Caco-2 (cell line): Measurements from ENCODE around the gene FBXW9. TPM values are rescaled to one million over a fixed set of nuclear protein-coding genes. Genes with fewer than 3 reads are reported as not detected.

Experiments
- Bru-seq: library from RNA; stranded (reverse); fragments of 400-500 nt; gene quantifications from one replicate; lab custom pipeline; 2021; lab: Mats Ljungman, UMichigan
- BruChase-seq, 2 experiments: library from RNA; stranded (reverse); fragments of 400-500 nt; gene quantifications; one replicate each; lab custom pipeline; 2021; lab: Mats Ljungman, UMichigan
- BruUV-seq: library from RNA; stranded (reverse); fragments of 400-500 nt; replicated peaks from 2 replicates; lab custom pipeline; 2021; lab: Mats Ljungman, UMichigan
- CTCF ChIA-PET: fragments of 300-600 bp; sonication (Branson Sonifier 250); formaldehyde crosslinking; loops from one replicate; lab custom pipeline; 2022; ENCODE audit warnings: antibody characterized with exemption; lab: Charles Lee
- POLR2A ChIA-PET: fragments of 300-600 bp; sonication (Branson Sonifier 250); formaldehyde crosslinking; loops from one replicate; lab custom pipeline; 2022; ENCODE audit warnings: antibody characterized with exemption; lab: Charles Lee
- DNase-seq, 2 experiments: peaks; one replicate each; pipeline versions ENCODE4 v3.0.0 to v3.0.0-alpha.2; 2020 to 2022
- H3K27me3 ChIP-seq: replicated peaks from 2 replicates; pipeline ENCODE4 v1.6.0; 2011; ENCODE audit warnings: low read length; ENCODE audit not compliant: control insufficient read depth, insufficient read depth
- H3K36me3 ChIP-seq: 2 replicates; pipeline ENCODE4 v1.5.1; 2011; ENCODE audit warnings: low read length; ENCODE audit not compliant: control insufficient read depth, insufficient read depth
- H3K4me1 ChIP-seq: fragments of 250-450 bp; sonication (Bioruptor Pico); 2 replicates; pipeline ENCODE4 v1.5.1; 2020; ENCODE audit warnings: mild to moderate bottlenecking
- H3K4me3 ChIP-seq: 2 replicates; pipeline ENCODE4 v1.5.1; 2011; ENCODE audit warnings: low read depth, mild to moderate bottlenecking, control low read depth, low read length
- H3K9me3 ChIP-seq: fragments of 250-450 bp; sonication (Bioruptor Pico); 2 replicates; pipeline ENCODE4 v1.5.1; 2020; ENCODE audit warnings: mild to moderate bottlenecking, moderate library complexity
- H3K27ac Mint-ChIP-seq: one replicate; pipeline ENCODE4 v1.8.0; 2022; ENCODE audit warnings: mixed read lengths; ENCODE audit not compliant: unreplicated experiment
- H3K27me3 Mint-ChIP-seq: one replicate; pipeline ENCODE4 v1.8.0; 2022; ENCODE audit warnings: mixed read lengths; ENCODE audit not compliant: insufficient read depth, unreplicated experiment
- H3K36me3 Mint-ChIP-seq: one replicate; pipeline ENCODE4 v1.8.0; 2022; ENCODE audit warnings: mild to moderate bottlenecking, mixed read lengths; ENCODE audit not compliant: insufficient read depth, unreplicated experiment
- H3K4me1 Mint-ChIP-seq: one replicate; pipeline ENCODE4 v1.8.0; 2022; ENCODE audit warnings: low read depth, mixed read lengths; ENCODE audit not compliant: unreplicated experiment
- H3K4me3 Mint-ChIP-seq: one replicate; pipeline ENCODE4 v1.8.0; 2022; ENCODE audit warnings: mild to moderate bottlenecking, moderate library complexity, mixed read lengths; ENCODE audit not compliant: unreplicated experiment
- H3K9me3 Mint-ChIP-seq: one replicate; pipeline ENCODE4 v1.8.0; 2022; ENCODE audit warnings: mixed read lengths; ENCODE audit not compliant: unreplicated experiment
- CTCF ChIP-seq, 2 experiments: fragments of 200-600 bp in 1 of 2; IDR thresholded peaks; 1 replicate in 1 of 2; 2 replicates in 1 of 2; pipeline versions ENCODE4 v1.5.1 to v1.8.0; 2011 to 2022; ENCODE audit warnings: antibody characterized with exemption in 1 of 2, control low read depth in 1 of 2, inconsistent platforms in 1 of 2, low read depth in 1 of 2, low read length in 1 of 2, mild to moderate bottlenecking in 1 of 2, moderate library complexity in 1 of 2; ENCODE audit not compliant: insufficient read depth in 1 of 2, severe bottlenecking in 1 of 2, unreplicated experiment in 1 of 2
- intact Hi-C: fragments of 100-400 bp; cut with micrococcal nuclease; formaldehyde crosslinking; loops from one replicate; pipeline ENCODE4 v1.10.0; 2022; ENCODE audit not compliant: unreplicated experiment
- long read RNA-seq: library from polyadenylated mRNA; stranded (forward); transcript quantifications from one replicate; pipeline ENCODE4 v2.0.0, GENCODE V29; 2022
- total RNA-seq: library from RNA; stranded (reverse); gene quantifications from 2 replicates; pipeline ENCODE4 v1.2.3, GENCODE V29; 2022

The FBXW9 gene
- total RNA-seq (8.3 and 10.6 TPM in 2 replicates), Bru-seq, nascent RNA (percentile 51 among the genes with signal in this experiment), BruChase-seq, experiment 1, labeled RNA remaining after a 2-hour chase (percentile 50 among the genes with signal in this experiment), BruChase-seq, experiment 2, labeled RNA remaining after a 6-hour chase (percentile 53 among the genes with signal in this experiment)
- long read RNA-seq, transcript FBXW9-201 (10 exons, 1,738 nt) = major isoform, 30 of 36 reads
- long read RNA-seq, partial matches to known transcripts = 2 of 36 reads
- long read RNA-seq, other reads (novel, unspliced or antisense) = 4 of 36 reads

GRCh38 chr19:12696366-12697335 is at the start of gene FBXW9:
TSS of gene FBXW9 (minus strand) at chr19:12696631. CDS start at chr19:12696581, 50 bp downstream.
- BruUV-seq = TSS peak; percentile 98
- H3K4me1 Mint-ChIP-seq = no peaks in the 10 kb centered on the region
- DNase-seq = peak; percentile 94 to 95
- H3K4me3 Mint-ChIP-seq = peak within 1 kb of the TSS; percentile 81
- peak within 1 kb of the TSS; percentile 100 for H3K4me3 ChIP-seq
- H3K36me3 Mint-ChIP-seq = peaks cover 20% of the 10 kb centered on the region
- no peaks in the 10 kb centered on the region for H3K9me3 ChIP-seq
- peak within 1 kb of the TSS; percentile 87 for H3K27ac Mint-ChIP-seq
- no peak for TF ChIP-seq CTCF (IDR thresholded peaks at IDR 0.05; ENCODE audit: insufficient read depth in 1 of 2, low read depth in 1 of 2, low read length in 1 of 2, severe bottlenecking in 1 of 2, unreplicated experiment in 1 of 2)
- no peaks in the 10 kb centered on the region for H3K27me3 Mint-ChIP-seq
- POLR2A ChIA-PET = interaction anchor here (0.6 kb wide), 2 partner anchors 24 to 161 kb away, joined by 4 to 11 read pairs; no protein-coding TSS in a partner anchor
- CTCF ChIA-PET = no interaction called here
- intact Hi-C loops = no loop called here
- peaks cover 1% of the 10 kb centered on the region for H3K36me3 ChIP-seq
- no peaks in the 10 kb centered on the region for H3K4me1 ChIP-seq
- H3K27me3 ChIP-seq = no peaks in the 10 kb centered on the region
- no peaks in the 10 kb centered on the region for H3K9me3 Mint-ChIP-seq

GRCh38 chr19:12745166-12745897 is 48.9 kb upstream of the FBXW9 start:
- TF ChIP-seq CTCF (IDR thresholded peaks at IDR 0.05; ENCODE audit: insufficient read depth in 1 of 2, low read depth in 1 of 2, low read length in 1 of 2, severe bottlenecking in 1 of 2, unreplicated experiment in 1 of 2) = no peak
- Histone ChIP-seq H3K9me3 (no peaks in the 10 kb centered on the region), H3K27me3 (no peaks in the 10 kb centered on the region), H3K4me1 (no peaks in the 10 kb centered on the region), H3K4me3 (no peak overlapping the region), H3K36me3 (peaks cover 2% of the 10 kb centered on the region)
- Mint-ChIP-seq H3K27ac (peak overlapping the region; percentile 17), H3K36me3 (peaks cover 45% of the 10 kb centered on the region), H3K27me3 (peaks cover 4% of the 10 kb centered on the region), H3K4me3 (no peak overlapping the region), H3K4me1 (peaks cover 5% of the 10 kb centered on the region), H3K9me3 (no peaks in the 10 kb centered on the region)
- BruUV-seq = no TSS peak
- DNase-seq = no peak
- CTCF ChIA-PET = no interaction called here
- intact Hi-C loops = no loop called here
- POLR2A ChIA-PET = no interaction called here
